H9 (cell line): ENCODE data around the gene ALKBH1. TPM values are rescaled to one million over a fixed set of nuclear protein-coding genes. Genes with fewer than 3 reads are reported as not detected.

Source experiments
- DNase-seq: peaks from one replicate; pipeline ENCODE4 v3.0.0-alpha.2; 2017
- H2AFZ ChIP-seq: one replicate; pipeline ENCODE4 v1.6.1; 2013; ENCODE audit warnings: mild to moderate bottlenecking, low read length, control low read depth, moderate library complexity
- H2AK5ac ChIP-seq: 2 replicates; pipeline ENCODE4 v1.6.1; 2013; ENCODE audit warnings: low read length, control low read depth, mixed read lengths; ENCODE audit not compliant: insufficient read length
- H2BK120ac ChIP-seq: one replicate; pipeline ENCODE4 v1.6.1; 2013; ENCODE audit warnings: low read depth, mild to moderate bottlenecking, low read length, control low read depth, inconsistent platforms; ENCODE audit not compliant: poor library complexity, severe bottlenecking
- H2BK12ac ChIP-seq: 2 replicates; pipeline ENCODE4 v1.6.1; 2013; ENCODE audit warnings: low read length, control low read depth, mixed read lengths, low read depth; ENCODE audit not compliant: insufficient read length
- H2BK15ac ChIP-seq: 2 replicates; pipeline ENCODE4 v1.6.1; 2013; ENCODE audit warnings: low read depth, low read length, control low read depth
- H2BK20ac ChIP-seq: one replicate; pipeline ENCODE4 v1.6.1; 2013; ENCODE audit warnings: low read depth, mild to moderate bottlenecking, low read length, control low read depth, inconsistent platforms; ENCODE audit not compliant: poor library complexity, severe bottlenecking
- H2BK5ac ChIP-seq: 2 replicates; pipeline ENCODE4 v1.6.1; 2013; ENCODE audit warnings: low read length, control low read depth, mixed read lengths; ENCODE audit not compliant: insufficient read length
- H3K14ac ChIP-seq: 2 replicates; pipeline ENCODE4 v1.6.1; 2013; ENCODE audit warnings: low read length, control low read depth; ENCODE audit not compliant: insufficient read depth
- H3K18ac ChIP-seq: 2 replicates; pipeline ENCODE4 v1.6.1; 2013; ENCODE audit warnings: low read depth, mild to moderate bottlenecking, mixed read lengths, low read length, control low read depth; ENCODE audit not compliant: insufficient read length
- H3K23ac ChIP-seq: 2 replicates; pipeline ENCODE4 v1.6.1; 2013; ENCODE audit warnings: low read length, control low read depth, mixed read lengths, low read depth; ENCODE audit not compliant: insufficient read length
- H3K23me2 ChIP-seq: 2 replicates; pipeline ENCODE4 v1.6.1; 2013; ENCODE audit warnings: low read depth, mild to moderate bottlenecking, mixed read lengths, low read length, control low read depth; ENCODE audit not compliant: insufficient read length, poor library complexity, severe bottlenecking
- H3K27ac ChIP-seq: 2 replicates; pipeline ENCODE4 v1.5.1; 2013; ENCODE audit warnings: low read length, control low read depth, mixed read lengths, low read depth; ENCODE audit not compliant: insufficient read length
- H3K27me3 ChIP-seq: 2 replicates; pipeline ENCODE4 v1.6.1; 2013; ENCODE audit warnings: low read length, control low read depth, inconsistent platforms; ENCODE audit not compliant: insufficient read depth
- H3K4ac ChIP-seq: 2 replicates; pipeline ENCODE4 v1.6.1; 2013; ENCODE audit warnings: low read depth, mild to moderate bottlenecking, control low read depth, inconsistent platforms, low read length, moderate library complexity
- H3K4me1 ChIP-seq: 2 replicates; pipeline ENCODE4 v1.6.1; 2013; ENCODE audit warnings: low read length, control low read depth, inconsistent platforms; ENCODE audit not compliant: insufficient read depth
- H3K4me2 ChIP-seq: 2 replicates; pipeline ENCODE4 v1.6.1; 2013; ENCODE audit warnings: low read length, control low read depth, mixed read lengths; ENCODE audit not compliant: insufficient read length, insufficient read depth
- H3K56ac ChIP-seq: 2 replicates; pipeline ENCODE4 v1.6.1; 2013; ENCODE audit warnings: low read depth, mild to moderate bottlenecking, mixed read lengths, low read length, control low read depth; ENCODE audit not compliant: insufficient read length
- H3K79me1 ChIP-seq: 2 replicates; pipeline ENCODE4 v1.6.1; 2013; ENCODE audit warnings: low read depth, mild to moderate bottlenecking, moderate library complexity, low read length, control low read depth, inconsistent platforms; ENCODE audit not compliant: insufficient read depth, poor library complexity, severe bottlenecking
- H3K79me2 ChIP-seq: 2 replicates; pipeline ENCODE4 v1.6.1; 2013; ENCODE audit warnings: low read length, control low read depth, inconsistent platforms; ENCODE audit not compliant: insufficient read depth
- H3K9ac ChIP-seq: 2 replicates; pipeline ENCODE4 v1.6.1; 2013; ENCODE audit warnings: low read length, control low read depth, mixed read lengths; ENCODE audit not compliant: insufficient read length; ENCODE audit errors: extremely low read depth
- H3K9me3 ChIP-seq: one replicate; pipeline ENCODE4 v1.6.1; 2013; ENCODE audit warnings: low read depth, low read length, inconsistent platforms; ENCODE audit not compliant: control insufficient read depth
- H3T11ph ChIP-seq: one replicate; pipeline ENCODE4 v1.6.1; 2013; ENCODE audit warnings: mild to moderate bottlenecking, low read length, control low read depth, inconsistent platforms
- H4K20me1 ChIP-seq: one replicate; pipeline ENCODE4 v1.6.1; 2013; ENCODE audit not compliant: control insufficient read depth, insufficient read length, insufficient read depth
- H4K5ac ChIP-seq: 2 replicates; pipeline ENCODE4 v1.6.1; 2013; ENCODE audit warnings: low read depth, mild to moderate bottlenecking, mixed read lengths, low read length, control low read depth; ENCODE audit not compliant: insufficient read length
- H4K8ac ChIP-seq: replicated peaks from 2 replicates; pipeline ENCODE4 v1.6.1; 2013; ENCODE audit warnings: low read length, control low read depth, mixed read lengths, low read depth; ENCODE audit not compliant: insufficient read length
- H4K91ac ChIP-seq: 2 replicates; pipeline ENCODE4 v1.6.1; 2013; ENCODE audit warnings: low read depth, mild to moderate bottlenecking, moderate library complexity, mixed read lengths, low read length, control low read depth; ENCODE audit not compliant: insufficient read length
- H3K27ac Mint-ChIP-seq, 3 experiments: 2 replicates in 2 of 3; 3 replicates in 1 of 3; pipeline ENCODE4 v1.8.0; 2020 to 2021; ENCODE audit warnings: mixed read lengths in 3 of 3, mild to moderate bottlenecking in 1 of 3, moderate library complexity in 1 of 3
- H3K27me3 Mint-ChIP-seq: 2 replicates; pipeline ENCODE4 v1.8.0; 2021; ENCODE audit warnings: low read depth, mild to moderate bottlenecking, moderate library complexity, mixed read lengths
- H3K36me3 Mint-ChIP-seq, 3 experiments: 2 replicates in 2 of 3; 3 replicates in 1 of 3; pipeline ENCODE4 v1.8.0; 2020 to 2021; ENCODE audit warnings: low read depth in 3 of 3, mixed read lengths in 3 of 3; ENCODE audit not compliant: insufficient read depth in 1 of 3
- H3K4me1 Mint-ChIP-seq, 2 experiments: 2 replicates each; pipeline ENCODE4 v1.8.0; 2020; ENCODE audit warnings: mixed read lengths in 2 of 2
- H3K4me3 Mint-ChIP-seq, 2 experiments: 2 replicates in 1 of 2; 3 replicates in 1 of 2; pipeline ENCODE4 v1.8.0; 2020 to 2021; ENCODE audit warnings: mild to moderate bottlenecking in 2 of 2, mixed read lengths in 2 of 2, moderate library complexity in 1 of 2
- H3K9me3 Mint-ChIP-seq, 2 experiments: 2 replicates in 1 of 2; 3 replicates in 1 of 2; pipeline ENCODE4 v1.8.0; 2020; ENCODE audit warnings: mild to moderate bottlenecking in 2 of 2, mixed read lengths in 2 of 2, moderate library complexity in 1 of 2
- CTCF ChIP-seq: fragments of 200-600 bp; sonication (generic); conservative IDR thresholded peaks from 3 replicates; pipeline ENCODE4 v1.8.0; 2021; ENCODE audit warnings: antibody characterized with exemption, mild to moderate bottlenecking
- WGBS: extraction: QIAGEN DNeasy Blood & Tissue Kit; methylation state at CpG from one replicate; pipeline ENCODE4 v1.1.7; 2013; ENCODE audit warnings: missing lambda C conversion rate, low lambda C conversion rate, mixed read lengths; ENCODE audit not compliant: insufficient read length; ENCODE audit errors: extremely low coverage; 5-methylcytosine and 5-hydroxymethylcytosine counted together
- total RNA-seq: library from RNA; stranded (reverse); gene quantifications from 2 replicates; pipeline ENCODE4 v1.2.1, GENCODE V29; 2021

The ALKBH1 gene
- total RNA-seq, 1 experiment from 2014 or later = 18.7 TPM

- Histone ChIP-seq H2BK15ac (no peak overlapping the region), H2BK20ac (no peak overlapping the region), H3K14ac (no peak overlapping the region), H4K20me1 (no peaks in the 10 kb centered on the region), H3K9me3 (no peaks in the 10 kb centered on the region), H2AK5ac (no peak overlapping the region), H3K18ac (no peak overlapping the region), H4K5ac (no peak overlapping the region), H2BK5ac (no peak overlapping the region), H3K27ac (no peak overlapping the region), H3K23me2 (no peaks in the 10 kb centered on the region), H3K4ac (no peak overlapping the region), H3K56ac (no peak overlapping the region), H3K4me1 (no peaks in the 10 kb centered on the region), H2BK120ac (no peak overlapping the region), H3T11ph (no peak overlapping the region), H4K91ac (no peak overlapping the region), H3K9ac (no peak overlapping the region), H2AFZ (no peak overlapping the region), H3K27me3 (no peaks in the 10 kb centered on the region), H4K8ac (no peak overlapping the region), H3K79me1 (no peaks in the 10 kb centered on the region), H3K4me2 (no peak overlapping the region), H2BK12ac (no peak overlapping the region), H3K23ac (no peak overlapping the region), H3K79me2 (no peaks in the 10 kb centered on the region)
- no peak for DNase-seq
- no CpG with 5 or more reads among the region's 2 CpGs for WGBS
- Mint-ChIP-seq H3K27me3 (no peaks in the 10 kb centered on the region; the same call in 1 of the 2 replicates), H3K4me3 (no peak overlapping the region), H3K27ac (no peak overlapping the region), H3K4me1 (peaks cover 23% of the 10 kb centered on the region in 2 experiments), H3K36me3 (no peaks in the 10 kb centered on the region), H3K9me3 (no peaks in the 10 kb centered on the region)
- TF ChIP-seq CTCF = no peak
Observed at GRCh38 chr14:77659831-77660230, 48.0 kb downstream of the ALKBH1 start.
